SU-DHL-6 (cell line): ENCODE measurements around the gene BRS3.

ENCODE experiments used
- EZH2phosphoT487 ChIP-seq: fragments of 200-600 bp; sonication (generic), shearing (Covaris generic); conservative IDR thresholded peaks from 2 replicates; pipeline ENCODE4 v1.6.1; 2018; ENCODE audit warnings: mild to moderate bottlenecking, antibody characterized with exemption, low read length, moderate library complexity, mixed read lengths
- TF ChIP-seq, protein P1 (sequence below): fragments of 200-600 bp; sonication (generic); IDR thresholded peaks from one replicate; pipeline ENCODE4 v1.5.1; 2017; ENCODE audit warnings: antibody characterized with exemption, mild to moderate bottlenecking, low read length, moderate library complexity; ENCODE audit not compliant: insufficient read depth, poor library complexity, severe bottlenecking

- TF ChIP-seq, protein P1, sequence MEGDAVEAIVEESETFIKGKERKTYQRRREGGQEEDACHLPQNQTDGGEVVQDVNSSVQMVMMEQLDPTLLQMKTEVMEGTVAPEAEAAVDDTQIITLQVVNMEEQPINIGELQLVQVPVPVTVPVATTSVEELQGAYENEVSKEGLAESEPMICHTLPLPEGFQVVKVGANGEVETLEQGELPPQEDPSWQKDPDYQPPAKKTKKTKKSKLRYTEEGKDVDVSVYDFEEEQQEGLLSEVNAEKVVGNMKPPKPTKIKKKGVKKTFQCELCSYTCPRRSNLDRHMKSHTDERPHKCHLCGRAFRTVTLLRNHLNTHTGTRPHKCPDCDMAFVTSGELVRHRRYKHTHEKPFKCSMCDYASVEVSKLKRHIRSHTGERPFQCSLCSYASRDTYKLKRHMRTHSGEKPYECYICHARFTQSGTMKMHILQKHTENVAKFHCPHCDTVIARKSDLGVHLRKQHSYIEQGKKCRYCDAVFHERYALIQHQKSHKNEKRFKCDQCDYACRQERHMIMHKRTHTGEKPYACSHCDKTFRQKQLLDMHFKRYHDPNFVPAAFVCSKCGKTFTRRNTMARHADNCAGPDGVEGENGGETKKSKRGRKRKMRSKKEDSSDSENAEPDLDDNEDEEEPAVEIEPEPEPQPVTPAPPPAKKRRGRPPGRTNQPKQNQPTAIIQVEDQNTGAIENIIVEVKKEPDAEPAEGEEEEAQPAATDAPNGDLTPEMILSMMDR = no peak
- TF ChIP-seq EZH2phosphoT487 = no peak
These were observed 40.4 kb upstream of the BRS3 start for GRCh38 chrX:136447308-136447707.
